ENCODE results near the gene GSTM5. TPM values are rescaled to one million over a fixed set of nuclear protein-coding genes. Genes with fewer than 3 reads are reported as not detected.
"Not testable (repeated sequence)": the region's sequence is repeated elsewhere in the genome, so short reads cannot be mapped to it uniquely, and the experiment has no call there.

GSTM5 gene
- total RNA-seq (2021; fragmentation: NEBNext Ultra II Directional; extraction: Animal tissue kit (Norgen Biotek cat#: 25700)) (0.24 and 0.25 TPM in 2 replicates), polyA plus RNA-seq (2011; rRNA removed) (0.64 and 0.89 TPM in 2 replicates), polyA minus RNA-seq (2011; rRNA and poly(A)+ RNA removed) (0.50 and 2.0 TPM in 2 replicates)
- polyA plus RNA-seq (2011; cell fraction: cytosol; rRNA removed) = 0.90 TPM
- 0.96 TPM for polyA plus RNA-seq (2011; cell fraction: nucleus; rRNA removed)
- polyA plus RNA-seq (2012, experiment 1 of 2) = 0.37 to 0.86 TPM (median 0.51 TPM) in 4 replicates
- 0.91 TPM for polyA plus RNA-seq (2012, experiment 2 of 2)
- 0.20 TPM for polyA plus RNA-seq (2013, experiment 1 of 2)
- polyA plus RNA-seq (2013, experiment 2 of 2) = 0.11 TPM
- polyA minus RNA-seq (2011; cell fraction: cytosol; rRNA and poly(A)+ RNA removed) = not detected
- polyA minus RNA-seq (2011; cell fraction: nucleus; rRNA and poly(A)+ RNA removed) = 0.40 TPM
- long read RNA-seq, experiment 1 = 0 reads
- long read RNA-seq, experiment 2 = 0 reads

- H3K79me1 ChIP-seq (ENCODE audit: low read depth, low read length); H2AFZ ChIP-seq (ENCODE audit: low read length); H4K5ac ChIP-seq (ENCODE audit: insufficient read length, low read depth, low read length); H3K23ac ChIP-seq (ENCODE audit: insufficient read length); H3K36me3 ChIP-seq (ENCODE audit: control insufficient read depth in 2 of 4, insufficient read depth in 4 of 4, low read length in 3 of 4); H2AK5ac ChIP-seq (ENCODE audit: low read depth, low read length); H2BK12ac ChIP-seq (ENCODE audit: low read depth, low read length); H3K79me2 ChIP-seq (ENCODE audit: control insufficient read depth in 1 of 2, insufficient read depth in 2 of 2, low read length in 2 of 2); H3K14ac ChIP-seq (ENCODE audit: insufficient read length); H4K20me1 ChIP-seq (replicated peaks in 1 of 2; ENCODE audit: control insufficient read depth in 1 of 2, insufficient read depth in 2 of 2, low read length in 2 of 2); CTCF ChIA-PET (ENCODE audit: partially characterized antibody); H3K4ac ChIP-seq (replicated peaks; ENCODE audit: insufficient read length, low read depth, low read length); H3K18ac ChIP-seq (ENCODE audit: extremely low read depth, low read length); H2BK20ac ChIP-seq (ENCODE audit: low read length); H2BK15ac ChIP-seq (ENCODE audit: low read length); POLR2A ChIA-PET (ENCODE audit: partially characterized antibody); H2BK5ac ChIP-seq (ENCODE audit: low read depth, low read length); H3K23me2 ChIP-seq (ENCODE audit: low read depth, low read length); H3K27ac ChIP-seq (ENCODE audit: low read depth, low read length); H4K8ac ChIP-seq (ENCODE audit: extremely low read depth, insufficient read depth, low read length); H4K91ac ChIP-seq (replicated peaks; ENCODE audit: insufficient read length, low read length); H2BK120ac ChIP-seq (replicated peaks; ENCODE audit: low read depth, low read length); H3K4me1 ChIP-seq (replicated peaks in 1 of 4; ENCODE audit: control insufficient read depth in 3 of 4, insufficient read depth in 4 of 4, low read length in 3 of 4); FAIRE-seq; H3K9ac ChIP-seq (replicated peaks in 1 of 4; ENCODE audit: extremely low read depth in 1 of 4, low read depth in 3 of 4, low read length in 3 of 4); H3K56ac ChIP-seq (replicated peaks; ENCODE audit: insufficient read length, low read depth, low read length); H3K27me3 ChIP-seq (replicated peaks in 1 of 4; ENCODE audit: control insufficient read depth in 3 of 4, extremely low read depth in 1 of 4, insufficient read depth in 3 of 4, low read length in 3 of 4): not testable (repeated sequence)
- DNase-seq (ENCODE audit: low read depth in 1 of 2, low spot score in 2 of 2) = peak in 1 of 2 experiments; percentile 69
- H3K4me3 ChIP-seq (ENCODE audit: extremely low read depth in 1 of 4, insufficient read depth in 2 of 4, low read depth in 3 of 4, low read length in 4 of 4) = peak within 1 kb of the TSS; percentile 22 to 47 (median 26); a peak in 4 of 8 replicates
- H3K9me3 ChIP-seq (ENCODE audit: insufficient read depth in 2 of 2, low read depth in 1 of 2, low read length in 1 of 2) = peaks cover 6 to 11% of the 10 kb centered on the region in 2 experiments; a peak in 3 of 4 replicates
- H3K4me2 ChIP-seq (ENCODE audit: insufficient read depth in 1 of 2, low read depth in 2 of 2, low read length in 2 of 2) = peak within 1 kb of the TSS; percentile 44 to 46; a peak in 3 of 4 replicates
- 69% methylated on average over 33 of the region's 33 CpGs; no CpG with 5 or more reads in 1 of the 2 experiments for WGBS, 2 experiments (ENCODE audit: extremely low coverage in 1 of 2, insufficient coverage in 1 of 2, insufficient read length in 1 of 2, insufficient replicate concordance in 2 of 2, low coverage in 1 of 2, low lambda C conversion rate in 2 of 2, missing lambda C conversion rate in 1 of 2)
Measured at GRCh38 chr1:109711593-109712320, at the start of gene GSTM5. Gene GSTM5 (plus strand): TSS chr1:109712251. CDS start chr1:109712313, 62 bp downstream.

Measured in H1 (cell line).